ENCODE measurements around the gene TMEM51. TPM values are rescaled to one million over a fixed set of nuclear protein-coding genes. Genes with fewer than 3 reads are reported as not detected.

TMEM51 gene
- polyA plus RNA-seq, 1 experiment = 28.6 TPM

DNA sequence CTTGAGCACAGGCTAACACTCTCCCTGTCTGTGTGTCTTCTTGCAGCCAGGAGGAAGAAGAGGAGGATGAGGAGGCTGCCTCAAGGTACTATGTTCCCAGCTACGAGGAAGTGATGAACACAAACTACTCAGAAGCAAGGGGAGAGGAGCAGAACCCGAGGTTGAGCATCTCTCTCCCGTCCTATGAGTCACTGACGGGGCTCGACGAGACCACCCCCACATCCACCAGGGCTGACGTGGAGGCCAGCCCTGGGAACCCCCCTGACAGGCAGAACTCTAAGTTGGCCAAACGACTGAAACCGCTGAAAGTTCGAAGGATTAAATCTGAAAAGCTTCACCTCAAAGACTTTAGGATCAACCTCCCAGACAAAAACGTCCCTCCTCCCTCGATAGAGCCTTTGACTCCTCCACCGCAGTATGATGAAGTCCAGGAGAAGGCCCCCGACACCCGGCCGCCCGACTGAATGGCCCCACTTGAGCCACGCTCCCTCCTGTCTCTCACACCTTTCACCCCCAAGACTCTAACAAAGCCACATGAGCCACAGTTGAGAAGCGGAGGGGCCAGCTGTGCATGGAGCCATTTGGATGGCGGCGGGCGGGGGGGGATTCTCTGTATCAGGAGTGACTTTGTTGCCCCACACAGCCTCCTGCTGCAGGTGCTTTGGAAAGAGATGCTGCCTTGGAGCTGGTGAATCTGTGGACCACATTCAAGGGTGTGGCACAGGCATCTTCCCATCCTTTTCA is 65.9 kb downstream of the TMEM51 start:
- ChIA-PET CTCF (no interaction called here), POLR2A (interaction anchor here (0.6 kb wide), 1 partner anchor 1453 kb away, joined by 4 read pairs; no protein-coding TSS in a partner anchor)
- DNase-seq (ENCODE audit: low read depth, low spot score) = no peak
- H3K4me3 ChIP-seq (ENCODE audit: low read depth, low read length) = no peak overlapping the region
- H3K9me3 ChIP-seq (ENCODE audit: control insufficient read depth, insufficient read depth, low read length) = peaks cover 5% of the 10 kb centered on the region; the same call in 1 of the 2 replicates
- H3K27me3 ChIP-seq (ENCODE audit: control insufficient read depth, insufficient read depth, low read length) = no peaks in the 10 kb centered on the region
- TF ChIP-seq, protein P1, sequence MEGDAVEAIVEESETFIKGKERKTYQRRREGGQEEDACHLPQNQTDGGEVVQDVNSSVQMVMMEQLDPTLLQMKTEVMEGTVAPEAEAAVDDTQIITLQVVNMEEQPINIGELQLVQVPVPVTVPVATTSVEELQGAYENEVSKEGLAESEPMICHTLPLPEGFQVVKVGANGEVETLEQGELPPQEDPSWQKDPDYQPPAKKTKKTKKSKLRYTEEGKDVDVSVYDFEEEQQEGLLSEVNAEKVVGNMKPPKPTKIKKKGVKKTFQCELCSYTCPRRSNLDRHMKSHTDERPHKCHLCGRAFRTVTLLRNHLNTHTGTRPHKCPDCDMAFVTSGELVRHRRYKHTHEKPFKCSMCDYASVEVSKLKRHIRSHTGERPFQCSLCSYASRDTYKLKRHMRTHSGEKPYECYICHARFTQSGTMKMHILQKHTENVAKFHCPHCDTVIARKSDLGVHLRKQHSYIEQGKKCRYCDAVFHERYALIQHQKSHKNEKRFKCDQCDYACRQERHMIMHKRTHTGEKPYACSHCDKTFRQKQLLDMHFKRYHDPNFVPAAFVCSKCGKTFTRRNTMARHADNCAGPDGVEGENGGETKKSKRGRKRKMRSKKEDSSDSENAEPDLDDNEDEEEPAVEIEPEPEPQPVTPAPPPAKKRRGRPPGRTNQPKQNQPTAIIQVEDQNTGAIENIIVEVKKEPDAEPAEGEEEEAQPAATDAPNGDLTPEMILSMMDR (IDR thresholded peaks at IDR 0.05; ENCODE audit: low read depth, low read length) = no peak
- peak overlapping the region; percentile 11 for H3K27ac ChIP-seq (ENCODE audit: low read depth, low read length)

DNA sequence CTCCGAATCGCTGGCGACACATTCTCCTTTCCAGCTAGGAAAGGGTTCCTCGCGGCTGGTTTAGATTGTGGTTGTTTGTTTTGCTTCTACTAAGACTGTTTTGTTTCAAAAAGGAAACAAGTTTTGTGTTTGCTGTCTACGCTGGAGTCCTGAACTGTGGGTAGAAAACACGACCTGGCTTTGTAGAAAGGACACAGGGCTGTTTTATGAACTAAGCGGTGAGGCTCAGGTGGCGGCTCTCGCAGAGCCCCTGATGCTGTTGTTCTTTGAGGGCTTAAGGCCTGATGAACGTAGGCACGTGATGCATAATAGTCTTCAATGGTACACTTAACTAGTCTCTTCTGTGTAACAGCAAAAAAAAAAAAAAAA is 66.5 kb downstream of the TMEM51 start:
- no peaks in the 10 kb centered on the region for H3K27me3 ChIP-seq (ENCODE audit: control insufficient read depth, insufficient read depth, low read length)
- TF ChIP-seq, protein P1 (IDR thresholded peaks at IDR 0.05; ENCODE audit: low read depth, low read length) = no peak
- ChIA-PET CTCF (interaction anchor here (0.7 to 2.1 kb wide), 3 partner anchors 34 to 1485 kb away, joined by 3 to 5 read pairs (median 3); no protein-coding TSS in a partner anchor), POLR2A (no interaction called here)
- no peak overlapping the region for H3K27ac ChIP-seq (ENCODE audit: low read depth, low read length)
- no peak overlapping the region for H3K4me3 ChIP-seq (ENCODE audit: low read depth, low read length)
- DNase-seq (ENCODE audit: low read depth, low spot score) = no peak
- peaks cover 3% of the 10 kb centered on the region; the same call in 1 of the 2 replicates for H3K9me3 ChIP-seq (ENCODE audit: control insufficient read depth, insufficient read depth, low read length)

DNA sequence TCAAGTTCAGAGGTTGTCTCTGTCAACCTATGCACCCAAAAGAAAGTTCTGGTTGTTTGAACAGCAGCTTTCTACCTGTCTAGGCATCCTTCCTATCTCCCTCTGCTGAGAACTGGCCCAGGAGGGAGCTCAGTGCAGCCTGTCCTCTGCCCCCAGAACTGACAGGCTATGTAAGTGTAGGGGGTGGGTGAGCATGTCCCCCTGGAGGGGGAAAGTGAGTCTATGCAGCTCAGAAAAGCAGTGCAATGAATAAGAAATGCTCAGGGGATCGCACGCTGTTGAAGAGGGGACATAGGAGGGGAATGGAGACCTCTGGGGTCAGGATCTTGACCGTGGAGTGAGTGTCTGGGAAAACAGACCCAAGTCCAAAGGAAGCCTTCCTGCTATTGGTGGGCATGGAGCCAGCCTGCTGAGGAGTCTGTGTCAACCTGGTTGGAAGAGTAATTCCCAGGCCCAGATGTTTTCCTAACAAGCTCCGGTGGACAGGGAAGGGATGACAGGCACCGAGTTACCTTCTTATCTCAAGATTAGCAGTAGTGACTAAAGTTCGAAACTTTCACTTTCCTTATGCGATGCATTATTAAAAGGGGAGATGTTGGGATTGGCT is 67.4 kb downstream of the TMEM51 start:
- Histone ChIP-seq H3K27me3 (ENCODE audit: control insufficient read depth, insufficient read depth, low read length) (no peaks in the 10 kb centered on the region), H3K9me3 (ENCODE audit: control insufficient read depth, insufficient read depth, low read length) (no peaks in the 10 kb centered on the region), H3K4me3 (ENCODE audit: low read depth, low read length) (no peak overlapping the region), H3K27ac (ENCODE audit: low read depth, low read length) (no peak overlapping the region)
- ChIA-PET CTCF (interaction anchor here (0.7 to 2.1 kb wide), 3 partner anchors 33 to 1486 kb away, joined by 3 to 5 read pairs (median 3); no protein-coding TSS in a partner anchor), POLR2A (no interaction called here)
- DNase-seq (ENCODE audit: low read depth, low spot score) = no peak
- TF ChIP-seq, protein P1 (IDR thresholded peaks at IDR 0.05; ENCODE audit: low read depth, low read length) = no peak

DNA sequence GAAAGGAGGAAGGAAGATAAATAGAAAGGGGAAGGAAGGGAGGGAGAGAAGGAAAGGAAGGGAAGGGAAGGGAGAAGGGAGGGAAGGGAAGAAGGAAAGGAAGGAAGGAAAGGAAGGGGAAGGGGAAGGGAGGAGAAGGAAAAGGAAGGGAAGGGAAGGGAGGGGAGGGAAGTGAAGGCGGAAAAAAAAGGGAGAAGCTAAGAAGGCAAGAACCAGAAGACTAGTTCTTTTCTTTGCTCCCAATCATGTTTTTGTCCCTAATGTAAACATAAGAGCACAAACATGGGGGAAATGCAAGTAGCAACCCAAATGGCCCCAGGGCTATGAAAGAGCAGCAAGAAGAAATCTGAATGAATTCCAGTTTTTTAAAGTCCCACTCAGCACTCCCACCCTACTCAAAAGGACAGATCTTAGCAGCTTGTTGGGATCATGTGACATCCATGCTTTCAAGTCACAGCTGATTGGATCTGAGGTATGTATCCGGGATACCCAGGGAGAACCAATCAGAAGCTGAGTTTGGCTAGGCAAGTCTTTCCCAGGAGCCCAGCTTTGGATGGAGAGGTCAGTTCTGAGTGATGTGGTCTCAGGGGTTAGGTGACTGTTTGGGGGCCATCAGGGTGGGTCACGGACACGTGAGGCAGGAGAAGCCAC is 69.2 kb downstream of the TMEM51 start:
- POLR2A ChIA-PET = no interaction called here
- no peak for DNase-seq (ENCODE audit: low read depth, low spot score)
- CTCF ChIA-PET = interaction anchor here (1.7 kb wide), 1 partner anchor 70 kb away, joined by 7 read pairs; no protein-coding TSS in a partner anchor

More for the DNA sequence above, 69.2 kb downstream of the TMEM51 start:
- Histone ChIP-seq H3K4me3 (ENCODE audit: low read depth, low read length) (no peak overlapping the region), H3K27me3 (ENCODE audit: control insufficient read depth, insufficient read depth, low read length) (no peaks in the 10 kb centered on the region), H3K27ac (ENCODE audit: low read depth, low read length) (no peak overlapping the region), H3K9me3 (ENCODE audit: control insufficient read depth, insufficient read depth, low read length) (no peaks in the 10 kb centered on the region)
- TF ChIP-seq, protein P1 (IDR thresholded peaks at IDR 0.05; ENCODE audit: low read depth, low read length) = no peak

Data from AG04450 (cell line).